IPS DF 6.9 (cell line): ENCODE measurements around the gene MFNG.

Experiments
- DNase-seq: peaks from one replicate; pipeline ENCODE4 v3.0.0-alpha.2; 2013; ENCODE audit warnings: low read depth, low spot score
- H3K27ac ChIP-seq: one replicate; pipeline ENCODE4 v1.5.1; 2013; ENCODE audit warnings: low read length, control low read depth
- H3K27me3 ChIP-seq: 2 replicates; pipeline ENCODE4 v1.6.1; 2013; ENCODE audit warnings: mild to moderate bottlenecking, low read length; ENCODE audit not compliant: control insufficient read depth, insufficient read depth
- H3K36me3 ChIP-seq: 2 replicates; pipeline ENCODE4 v1.6.1; 2013; ENCODE audit warnings: low read length; ENCODE audit not compliant: control insufficient read depth, insufficient read depth
- H3K4me1 ChIP-seq: 2 replicates; pipeline ENCODE4 v1.6.1; 2013; ENCODE audit warnings: low read length; ENCODE audit not compliant: control insufficient read depth, insufficient read depth
- H3K4me3 ChIP-seq: 2 replicates; pipeline ENCODE4 v1.5.1; 2013; ENCODE audit warnings: mild to moderate bottlenecking, low read length
- H3K9me3 ChIP-seq: 2 replicates; pipeline ENCODE4 v1.6.1; 2013; ENCODE audit warnings: low read length, inconsistent platforms; ENCODE audit not compliant: control insufficient read depth, insufficient read depth
- WGBS: extraction: QIAGEN DNeasy Blood & Tissue Kit; methylation state at CpG from one replicate; pipeline ENCODE4 v1.1.7; 2013; ENCODE audit warnings: mixed read lengths, missing lambda C conversion rate; ENCODE audit not compliant: insufficient read length, insufficient coverage; 5-methylcytosine and 5-hydroxymethylcytosine counted together

MFNG gene

DNA sequence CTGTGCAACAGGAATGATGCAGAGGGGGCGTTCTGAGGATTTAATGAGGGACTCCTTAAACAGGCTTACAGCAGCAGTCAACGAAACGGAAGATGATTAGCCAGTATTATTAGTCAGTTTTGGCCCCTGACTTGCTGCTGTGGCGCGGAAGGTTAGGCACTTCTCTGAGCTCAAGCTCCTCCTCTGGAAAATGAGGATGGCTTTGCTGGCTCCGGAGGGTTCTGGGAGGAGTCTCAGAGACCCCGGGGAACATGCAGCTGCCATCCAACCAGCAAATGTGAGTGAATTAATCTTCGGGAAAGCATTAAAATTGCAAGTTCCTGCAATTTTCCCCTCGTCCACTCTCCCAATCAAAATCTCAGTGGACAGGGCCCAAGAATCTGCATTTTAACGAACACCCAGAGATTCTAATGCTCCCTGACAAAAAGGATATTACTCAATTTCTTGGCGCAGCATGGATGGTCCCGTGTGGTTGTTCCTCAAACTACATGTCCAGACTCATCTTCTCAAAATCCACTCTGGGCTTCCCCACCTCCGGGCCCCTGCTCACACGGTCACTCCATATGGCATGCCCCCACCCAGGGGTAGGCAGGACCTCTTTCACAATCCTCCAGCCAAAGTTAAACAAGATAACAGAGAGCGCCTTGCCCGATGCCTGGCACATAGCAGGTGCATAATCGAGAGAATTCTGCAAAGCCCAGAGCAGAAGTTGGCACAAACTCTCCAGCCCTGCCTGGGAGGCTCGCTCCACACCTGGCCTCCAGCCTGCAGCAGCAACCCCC is 65.3 kb downstream of the MFNG start:
- no peaks in the 10 kb centered on the region for H3K9me3 ChIP-seq
- peaks cover 9% of the 10 kb centered on the region for H3K4me1 ChIP-seq
- H3K27ac ChIP-seq: no peak overlapping the region
- WGBS: no CpG with 5 or more reads among the region's 18 CpGs
- no peak for DNase-seq
- peak overlapping the region; percentile 31; the same call in 1 of the 2 replicates for H3K4me3 ChIP-seq
- peaks cover under 1% of the 10 kb centered on the region; the same call in 1 of the 2 replicates for H3K27me3 ChIP-seq
- no peaks in the 10 kb centered on the region for H3K36me3 ChIP-seq

DNA sequence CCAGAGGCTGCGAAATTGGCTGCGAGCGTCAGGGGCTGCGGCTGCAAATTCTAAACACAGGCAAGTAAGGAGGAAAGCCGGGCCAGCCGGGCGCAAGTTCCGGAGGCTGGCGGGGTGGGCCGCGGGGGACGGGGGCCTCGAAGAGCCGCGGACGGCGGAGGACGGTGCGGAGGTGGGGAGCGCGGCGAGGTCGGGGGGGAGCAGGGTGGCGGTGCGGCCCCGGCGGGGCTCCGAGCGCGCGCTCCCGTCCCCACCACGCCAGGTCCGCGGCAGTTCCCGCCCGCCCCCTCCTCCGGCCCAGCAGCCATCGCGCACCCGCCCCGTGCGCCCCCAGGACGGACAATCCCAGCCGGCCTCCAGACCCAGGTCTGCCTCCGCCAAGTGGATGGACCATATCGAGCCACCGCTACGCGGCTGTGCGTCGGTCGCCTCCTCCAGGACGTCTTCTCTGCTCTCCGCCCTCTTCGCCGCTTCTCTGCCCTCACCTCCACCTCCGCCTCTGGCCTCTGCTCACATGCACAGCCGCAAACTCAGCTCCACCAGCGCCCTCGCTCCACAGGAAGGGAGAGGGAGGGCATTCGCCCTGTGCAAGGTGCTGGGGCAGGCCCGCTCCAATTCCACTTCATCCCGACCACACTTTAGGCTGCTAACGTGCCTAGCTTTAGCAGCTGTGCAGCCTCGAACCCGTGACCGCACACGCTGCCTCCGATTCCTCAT is 66.1 kb downstream of the MFNG start:
- H3K27me3 ChIP-seq: no peaks in the 10 kb centered on the region; the same call in 1 of the 2 replicates
- no CpG with 5 or more reads among the region's 70 CpGs for WGBS
- H3K27ac ChIP-seq: no peak overlapping the region
- no peak for DNase-seq
- no peaks in the 10 kb centered on the region for H3K36me3 ChIP-seq
- H3K9me3 ChIP-seq: no peaks in the 10 kb centered on the region
- peaks cover 6% of the 10 kb centered on the region for H3K4me1 ChIP-seq
- peak overlapping the region; percentile 31; the same call in 1 of the 2 replicates for H3K4me3 ChIP-seq

DNA sequence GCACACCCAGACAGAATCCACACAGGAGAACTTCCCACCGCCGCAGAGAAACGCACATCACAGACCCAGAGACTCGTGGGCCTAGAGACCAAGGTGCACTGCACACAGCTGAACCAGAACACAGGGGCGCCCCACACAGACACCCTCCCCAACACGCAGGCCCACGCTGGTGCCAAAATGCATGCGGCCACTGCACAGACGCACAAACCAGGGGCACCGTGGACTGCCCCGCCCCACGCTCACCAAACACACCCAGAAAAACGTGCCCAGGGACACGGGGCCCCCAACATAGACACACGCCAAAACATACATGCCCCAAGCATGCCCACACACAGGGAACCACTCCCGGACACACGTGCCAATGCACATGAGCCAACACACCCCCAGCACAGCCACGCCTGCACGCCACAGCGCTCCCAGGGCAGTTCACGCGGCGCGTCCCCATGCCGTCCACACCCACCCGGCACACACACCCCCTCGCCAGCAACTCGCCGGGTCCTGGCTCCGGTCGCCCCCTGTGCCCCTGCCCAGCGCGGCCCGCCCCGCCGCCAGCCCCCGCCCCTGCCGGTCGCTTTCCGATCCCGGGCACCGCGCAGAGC is 66.7 kb downstream of the MFNG start:
- DNase-seq: no peak
- peaks cover 6% of the 10 kb centered on the region for H3K4me1 ChIP-seq
- no peak overlapping the region for H3K27ac ChIP-seq
- WGBS: no CpG with 5 or more reads among the region's 43 CpGs
- no peaks in the 10 kb centered on the region for H3K36me3 ChIP-seq
- peak overlapping the region; percentile 31; the same call in 1 of the 2 replicates for H3K4me3 ChIP-seq
- no peaks in the 10 kb centered on the region; the same call in 1 of the 2 replicates for H3K27me3 ChIP-seq
- no peaks in the 10 kb centered on the region for H3K9me3 ChIP-seq
